SK-N-SH (cell line): ENCODE data around the gene UBA1. TPM values are rescaled to one million over a fixed set of nuclear protein-coding genes. Genes with fewer than 3 reads are reported as not detected.

Experiments used
- CTCF ChIA-PET: fragments of 300-600, 350-600 bp; formaldehyde crosslinking; extraction: SDS; loops from one replicate; lab custom pipeline; 2021; lab: Yijun Ruan, JAX
- POLR2A ChIA-PET: fragments of 350-600 bp; sonication (Branson Sonifier 250); formaldehyde crosslinking; extraction: SDS; loops from one replicate; lab custom pipeline; 2020; ENCODE audit warnings: antibody characterized with exemption, inconsistent platforms; lab: Yijun Ruan, JAX
- DNase-seq: peaks from one replicate; pipeline ENCODE4 v3.0.0; 2012
- H2AFZ ChIP-seq: fragments of 200-600 bp; sonication (generic); 2 replicates; pipeline ENCODE4 v1.8.1; 2016; ENCODE audit warnings: antibody characterized with exemption, mild to moderate bottlenecking, low read depth
- H3F3A ChIP-seq: fragments of 200-600 bp; sonication (generic); replicated peaks from 2 replicates; pipeline ENCODE3; 2016; ENCODE audit warnings: antibody characterized with exemption, mild to moderate bottlenecking; ENCODE audit not compliant: insufficient read depth
- H3K27ac ChIP-seq, 2 experiments: fragments of 200-500 bp in 1 of 2; fragments of 200-600 bp in 1 of 2; sonication (Bioruptor generic) in 1 of 2; sonication (generic), shearing (Covaris generic) in 1 of 2; 2 replicates each; pipeline versions ENCODE4 v1.5.1 to v1.6.1; 2014 to 2016; ENCODE audit warnings: low read depth in 2 of 2, inconsistent platforms in 1 of 2, low read length in 1 of 2, mild to moderate bottlenecking in 1 of 2, mixed read lengths in 1 of 2
- H3K27me3 ChIP-seq: fragments of 200-600 bp; sonication (generic), shearing (Covaris generic); 2 replicates; pipeline ENCODE4 v1.6.1; 2016; ENCODE audit warnings: mixed run types; ENCODE audit not compliant: insufficient read depth
- H3K36me3 ChIP-seq, 2 experiments: fragments of 200-500 bp in 1 of 2; fragments of 200-600 bp in 1 of 2; sonication (Bioruptor generic) in 1 of 2; sonication (generic) in 1 of 2; replicated peaks in 1 of 2; 2 replicates each; pipeline versions ENCODE3 to v1.5.1; 2014 to 2016; ENCODE audit warnings: low read length in 1 of 2, mild to moderate bottlenecking in 1 of 2; ENCODE audit not compliant: insufficient read depth in 2 of 2, control insufficient read depth in 1 of 2
- H3K4me1 ChIP-seq, 2 experiments: fragments of 200-500 bp in 1 of 2; fragments of 200-600 bp in 1 of 2; sonication (Bioruptor generic) in 1 of 2; sonication (generic), shearing (Covaris generic) in 1 of 2; 2 replicates each; pipeline versions ENCODE4 v1.5.1 to v1.6.1; 2014 to 2016; ENCODE audit warnings: low read depth in 1 of 2, low read length in 1 of 2, mixed run types in 1 of 2; ENCODE audit not compliant: insufficient read depth in 2 of 2, control insufficient read depth in 1 of 2
- H3K4me2 ChIP-seq: fragments of 200-600 bp; sonication (generic), shearing (Covaris generic); 2 replicates; pipeline ENCODE4 v1.6.1; 2017; ENCODE audit warnings: mixed run types
- H3K4me3 ChIP-seq, 2 experiments: fragments of 200-500 bp in 1 of 2; fragments of 200-600 bp in 1 of 2; sonication (Bioruptor generic) in 1 of 2; sonication (generic), shearing (Covaris generic) in 1 of 2; 2 replicates each; pipeline versions ENCODE4 v1.5.1 to v1.8.1; 2014 to 2016; ENCODE audit warnings: low read depth in 2 of 2, inconsistent platforms in 1 of 2, low read length in 1 of 2, mild to moderate bottlenecking in 1 of 2, mixed read lengths in 1 of 2, moderate library complexity in 1 of 2
- H3K79me2 ChIP-seq: fragments of 200-600 bp; sonication (generic); 2 replicates; pipeline ENCODE4 v1.8.1; 2017; ENCODE audit warnings: mild to moderate bottlenecking; ENCODE audit not compliant: insufficient read depth
- H3K9ac ChIP-seq: fragments of 200-600 bp; sonication (generic); 2 replicates; pipeline ENCODE4 v1.6.1; 2017; ENCODE audit warnings: mixed run types
- H3K9me2 ChIP-seq: fragments of 200-600 bp; sonication (generic); 2 replicates; pipeline ENCODE4 v1.6.1; 2017; ENCODE audit warnings: mixed run types
- H3K9me3 ChIP-seq: fragments of 200-600 bp; sonication (generic); 2 replicates; pipeline ENCODE4 v1.6.1; 2017; ENCODE audit warnings: mixed run types, mild to moderate bottlenecking, moderate library complexity
- H4K20me1 ChIP-seq: fragments of 200-600 bp; sonication (generic); 2 replicates; pipeline ENCODE4 v1.6.1; 2017; ENCODE audit warnings: mild to moderate bottlenecking, mixed run types; ENCODE audit not compliant: insufficient read depth
- CTCF ChIP-seq: fragments of 200-600 bp; sonication (generic); IDR thresholded peaks from 2 replicates; pipeline ENCODE4 v1.6.1; 2017; ENCODE audit warnings: antibody characterized with exemption, mild to moderate bottlenecking, moderate library complexity
- EZH2phosphoT487 ChIP-seq: fragments of 200-600 bp; sonication (generic); IDR thresholded peaks from 2 replicates; pipeline ENCODE4 v1.6.1; 2017; ENCODE audit warnings: low read depth, mixed run types, mild to moderate bottlenecking, antibody characterized with exemption, moderate library complexity, borderline replicate concordance
- FOSL2 ChIP-seq: IDR thresholded peaks from 2 replicates; pipeline ENCODE4 v1.4.0; 2012; ENCODE audit warnings: low read depth, mild to moderate bottlenecking, moderate library complexity, borderline replicate concordance
- IRF3 ChIP-seq: fragments of 150-350 bp; IDR thresholded peaks from 2 replicates; pipeline ENCODE4 v1.6.1; 2016; ENCODE audit warnings: mild to moderate bottlenecking, low read depth, low read length
- SIN3A ChIP-seq: IDR thresholded peaks from 2 replicates; pipeline ENCODE4 v1.6.1; 2012; ENCODE audit warnings: low read depth, mild to moderate bottlenecking, low read length, moderate library complexity, borderline replicate concordance
- ZBTB33 ChIP-seq: IDR thresholded peaks from 2 replicates; pipeline ENCODE4 v1.4.0; 2012; ENCODE audit warnings: low read depth, borderline replicate concordance
- WGBS: methylation state at CpG from one replicate; pipeline ENCODE4 v1.1.6; 2017; ENCODE audit warnings: low lambda C conversion rate; 5-methylcytosine and 5-hydroxymethylcytosine counted together
- polyA plus RNA-seq, 3 experiments: library from polyadenylated mRNA; depleted of rRNA; stranded (reverse); fragments of >200 nt; gene quantifications; 2 replicates each; pipeline ENCODE4 v1.2.3, GENCODE V29; 2012

UBA1 gene
- polyA plus RNA-seq, 1 of the 3 experiments (the other 2 are of a cell fraction) = 283 TPM

GRCh38 chrX:47215291-47215900 is 21.8 kb downstream of the UBA1 start:
- peaks cover 33 to 57% of the 10 kb centered on the region in 2 experiments for H3K36me3 ChIP-seq
- H3K27me3 ChIP-seq = no peaks in the 10 kb centered on the region
- TF ChIP-seq FOSL2 (no peak), SIN3A (no peak), EZH2phosphoT487 (no peak), IRF3 (no peak)
- no peak overlapping the region for H3K9ac ChIP-seq
- DNase-seq = no peak
- H3F3A ChIP-seq = peaks cover 24% of the 10 kb centered on the region
- H3K4me3 ChIP-seq = no peak overlapping the region
- H3K4me2 ChIP-seq = no peak overlapping the region
- peaks cover 24% of the 10 kb centered on the region for H4K20me1 ChIP-seq
- POLR2A ChIA-PET = no interaction called here
- no peak overlapping the region for H2AFZ ChIP-seq
- H3K79me2 ChIP-seq = peaks cover 21% of the 10 kb centered on the region
- no peaks in the 10 kb centered on the region for H3K9me3 ChIP-seq
- H3K9me2 ChIP-seq = no peaks in the 10 kb centered on the region
- H3K4me1 ChIP-seq = peaks cover 7 to 27% of the 10 kb centered on the region in 2 experiments; a peak in 3 of 4 replicates
- 95% methylated on average over 8 of the region's 12 CpGs for WGBS
- H3K27ac ChIP-seq = peak overlapping the region in 1 of 2 experiments; percentile 90; a peak in 1 of 4 replicates
- CTCF ChIA-PET = interaction anchor here (2.0 kb wide), 1 partner anchor 307 kb away, joined by 8 read pairs; no protein-coding TSS in a partner anchor

GRCh38 chrX:47216393-47216925 is 22.8 kb downstream of the UBA1 start:
- no peak for TF ChIP-seq ZBTB33
- no peak for TF ChIP-seq CTCF
- CTCF ChIA-PET = interaction anchor here (2.0 kb wide), 1 partner anchor 306 kb away, joined by 8 read pairs; no protein-coding TSS in a partner anchor
- Histone ChIP-seq H3K36me3 (peaks cover 26 to 46% of the 10 kb centered on the region in 2 experiments), H3K27ac (peak overlapping the region; percentile 84 to 90), H4K20me1 (peaks cover 35% of the 10 kb centered on the region), H3K9ac (peak overlapping the region; percentile 65; the same call in 1 of the 2 replicates), H3F3A (peaks cover 24% of the 10 kb centered on the region), H3K79me2 (peaks cover 32% of the 10 kb centered on the region), H2AFZ (no peak overlapping the region), H3K4me1 (peaks cover 7 to 30% of the 10 kb centered on the region in 2 experiments; a peak in 3 of 4 replicates), H3K4me3 (no peak overlapping the region), H3K9me2 (no peaks in the 10 kb centered on the region), H3K4me2 (peak overlapping the region; percentile 65; the same call in 1 of the 2 replicates), H3K27me3 (no peaks in the 10 kb centered on the region), H3K9me3 (no peaks in the 10 kb centered on the region)
- WGBS = 81% methylated on average over 8 of the region's 8 CpGs
- DNase-seq = no peak
- POLR2A ChIA-PET = no interaction called here
